Trophoblast cell (in vitro differentiated cells and primary cell): ENCODE results near the gene TEX14.

ENCODE experiments used
- DNase-seq, 2 donors: peaks; one replicate each; pipeline ENCODE4 v3.0.0-alpha.2; 2016
- H2AFZ ChIP-seq: 2 replicates; pipeline ENCODE4 v1.6.1; 2013; ENCODE audit warnings: low read length, moderate library complexity, mild to moderate bottlenecking; ENCODE audit not compliant: insufficient read depth, poor library complexity
- H2AK5ac ChIP-seq: 2 replicates; pipeline ENCODE4 v1.6.1; 2013; ENCODE audit warnings: mild to moderate bottlenecking, low read length
- H2BK120ac ChIP-seq: 2 replicates; pipeline ENCODE4 v1.6.1; 2013; ENCODE audit warnings: low read length, mild to moderate bottlenecking, moderate library complexity; ENCODE audit not compliant: insufficient read depth, poor library complexity
- H2BK12ac ChIP-seq: 2 replicates; pipeline ENCODE4 v1.6.1; 2013; ENCODE audit warnings: mild to moderate bottlenecking, low read length, moderate library complexity
- H2BK5ac ChIP-seq: 2 replicates; pipeline ENCODE4 v1.6.1; 2013; ENCODE audit warnings: low read length, low read depth, moderate library complexity, mild to moderate bottlenecking; ENCODE audit not compliant: poor library complexity
- H3K14ac ChIP-seq: 2 replicates; pipeline ENCODE4 v1.6.1; 2013; ENCODE audit warnings: mild to moderate bottlenecking, low read length
- H3K18ac ChIP-seq: 2 replicates; pipeline ENCODE4 v1.6.1; 2013; ENCODE audit warnings: mild to moderate bottlenecking, low read length
- H3K23ac ChIP-seq: 2 replicates; pipeline ENCODE4 v1.6.1; 2013; ENCODE audit warnings: low read length
- H3K27ac ChIP-seq: 2 replicates; pipeline ENCODE4 v1.5.1; 2013; ENCODE audit warnings: low read depth, mild to moderate bottlenecking, inconsistent platforms, low read length, moderate library complexity
- H3K27me3 ChIP-seq: 2 replicates; pipeline ENCODE4 v1.6.1; 2013; ENCODE audit warnings: inconsistent platforms, mild to moderate bottlenecking, low read length, moderate library complexity; ENCODE audit not compliant: insufficient read depth
- H3K36me3 ChIP-seq, 2 experiments: 1 replicate in 1 of 2; 2 replicates in 1 of 2; pipeline ENCODE4 v1.6.1; 2013; ENCODE audit warnings: low read length in 2 of 2, mild to moderate bottlenecking in 2 of 2, moderate library complexity in 1 of 2; ENCODE audit not compliant: insufficient read depth in 2 of 2, control insufficient read depth in 1 of 2
- H3K4ac ChIP-seq: 2 replicates; pipeline ENCODE4 v1.6.1; 2013; ENCODE audit warnings: low read depth, mild to moderate bottlenecking, low read length, moderate library complexity
- H3K4me1 ChIP-seq, 2 experiments: 1 replicate in 1 of 2; 2 replicates in 1 of 2; pipeline ENCODE4 v1.6.1; 2013; ENCODE audit warnings: low read length in 2 of 2, mild to moderate bottlenecking in 2 of 2, moderate library complexity in 1 of 2; ENCODE audit not compliant: insufficient read depth in 2 of 2, control insufficient read depth in 1 of 2
- H3K4me2 ChIP-seq: 2 replicates; pipeline ENCODE4 v1.6.1; 2013; ENCODE audit warnings: inconsistent platforms, mild to moderate bottlenecking, low read length, moderate library complexity
- H3K4me3 ChIP-seq: 2 replicates; pipeline ENCODE4 v1.5.1; 2013; ENCODE audit warnings: mild to moderate bottlenecking, low read depth, low read length, inconsistent platforms
- H3K79me1 ChIP-seq: one replicate; pipeline ENCODE4 v1.6.1; 2013; ENCODE audit warnings: low read length
- H3K79me2 ChIP-seq: 2 replicates; pipeline ENCODE4 v1.6.1; 2013; ENCODE audit warnings: low read length, mild to moderate bottlenecking; ENCODE audit not compliant: control insufficient read depth, insufficient read depth, poor library complexity
- H3K9ac ChIP-seq: 2 replicates; pipeline ENCODE4 v1.6.1; 2013; ENCODE audit warnings: mild to moderate bottlenecking, low read length
- H3K9me3 ChIP-seq: 2 replicates; pipeline ENCODE4 v1.6.1; 2013; ENCODE audit warnings: low read depth, mild to moderate bottlenecking, control low read depth, inconsistent platforms, low read length; ENCODE audit not compliant: insufficient read depth
- H4K12ac ChIP-seq: 2 replicates; pipeline ENCODE4 v1.6.1; 2013; ENCODE audit warnings: low read depth, mild to moderate bottlenecking, low read length, moderate library complexity
- H4K8ac ChIP-seq: 2 replicates; pipeline ENCODE4 v1.6.1; 2013; ENCODE audit warnings: low read depth, mild to moderate bottlenecking, low read length, moderate library complexity
- H4K91ac ChIP-seq: one replicate; pipeline ENCODE4 v1.6.1; 2013; ENCODE audit warnings: low read depth, mild to moderate bottlenecking, low read length, moderate library complexity
- WGBS: extraction: QIAGEN DNeasy Blood & Tissue Kit; methylation state at CpG from one replicate; pipeline ENCODE4 v1.1.7; 2013; ENCODE audit warnings: missing lambda C conversion rate; ENCODE audit not compliant: insufficient read length, insufficient coverage; ENCODE audit errors: extremely low coverage; 5-methylcytosine and 5-hydroxymethylcytosine counted together

The TEX14 gene

GRCh38 chr17:58605470-58605869 lies 86.4 kb downstream of the TEX14 start:
- no peak for DNase-seq
- Histone ChIP-seq H2AK5ac (no peak overlapping the region), H3K4me2 (no peak overlapping the region), H3K14ac (no peak overlapping the region), H3K18ac (no peak overlapping the region), H4K91ac (no peak overlapping the region), H3K23ac (no peak overlapping the region), H3K36me3 (no peaks in the 10 kb centered on the region), H4K12ac (no peak overlapping the region), H3K4me3 (no peak overlapping the region), H2BK120ac (no peak overlapping the region), H3K9ac (no peak overlapping the region), H3K27me3 (no peaks in the 10 kb centered on the region), H3K27ac (no peak overlapping the region), H3K79me2 (no peaks in the 10 kb centered on the region), H2BK5ac (no peak overlapping the region), H3K9me3 (no peaks in the 10 kb centered on the region), H2BK12ac (no peak overlapping the region), H3K79me1 (no peaks in the 10 kb centered on the region), H2AFZ (no peak overlapping the region), H3K4ac (no peak overlapping the region), H4K8ac (no peak overlapping the region), H3K4me1 (no peaks in the 10 kb centered on the region)
- no CpG with 5 or more reads among the region's 1 CpG for WGBS

- no peak overlapping the region for H3K14ac ChIP-seq
- H4K12ac ChIP-seq: no peak overlapping the region
- no peak overlapping the region for H4K91ac ChIP-seq
- no peak overlapping the region for H2AFZ ChIP-seq
- H2BK12ac ChIP-seq: no peak overlapping the region
- no peak overlapping the region for H3K27ac ChIP-seq
- no peak overlapping the region for H3K9ac ChIP-seq
- no peaks in the 10 kb centered on the region for H3K79me1 ChIP-seq
- no peak overlapping the region for H2BK5ac ChIP-seq
- H4K8ac ChIP-seq: no peak overlapping the region
- H3K23ac ChIP-seq: no peak overlapping the region
- H2AK5ac ChIP-seq: no peak overlapping the region
- no peaks in the 10 kb centered on the region for H3K4me1 ChIP-seq
- no peak overlapping the region for H3K4ac ChIP-seq
- no peaks in the 10 kb centered on the region for H3K9me3 ChIP-seq
- no peak overlapping the region for H3K4me2 ChIP-seq
- no peaks in the 10 kb centered on the region for H3K36me3 ChIP-seq
- no peak for DNase-seq
- H2BK120ac ChIP-seq: no peak overlapping the region
- H3K18ac ChIP-seq: no peak overlapping the region
- no peaks in the 10 kb centered on the region for H3K79me2 ChIP-seq
- H3K27me3 ChIP-seq: no peaks in the 10 kb centered on the region
- H3K4me3 ChIP-seq: no peak overlapping the region
Measured at GRCh38 chr17:58601976-58602375, 89.9 kb downstream of the TEX14 start.

- Histone ChIP-seq H3K14ac (no peak overlapping the region), H3K79me1 (no peaks in the 10 kb centered on the region), H3K4me1 (no peaks in the 10 kb centered on the region), H3K27me3 (no peaks in the 10 kb centered on the region), H3K18ac (no peak overlapping the region), H2AK5ac (no peak overlapping the region), H2BK5ac (no peak overlapping the region), H4K8ac (no peak overlapping the region), H3K4me3 (no peak overlapping the region), H3K79me2 (no peaks in the 10 kb centered on the region), H3K9ac (no peak overlapping the region), H3K4me2 (no peak overlapping the region), H2BK12ac (no peak overlapping the region), H4K91ac (no peak overlapping the region), H4K12ac (no peak overlapping the region), H3K27ac (no peak overlapping the region), H3K36me3 (no peaks in the 10 kb centered on the region), H3K23ac (no peak overlapping the region), H3K4ac (no peak overlapping the region), H2AFZ (no peak overlapping the region), H3K9me3 (no peaks in the 10 kb centered on the region), H2BK120ac (no peak overlapping the region)
- no peak for DNase-seq
- no CpG with 5 or more reads among the region's 3 CpGs for whole genome bisulfite sequencing
Measured at GRCh38 chr17:58597371-58597770, 94.5 kb downstream of the TEX14 start.

GRCh38 chr17:58595194-58595792 lies 96.6 kb downstream of the TEX14 start:
- Histone ChIP-seq H2BK120ac (no peak overlapping the region), H3K4ac (no peak overlapping the region), H3K4me2 (no peak overlapping the region), H3K23ac (no peak overlapping the region), H3K79me1 (no peaks in the 10 kb centered on the region), H4K8ac (no peak overlapping the region), H3K9me3 (no peaks in the 10 kb centered on the region), H3K9ac (no peak overlapping the region), H3K18ac (no peak overlapping the region), H2AK5ac (no peak overlapping the region), H2AFZ (no peak overlapping the region), H3K27me3 (no peaks in the 10 kb centered on the region), H3K79me2 (no peaks in the 10 kb centered on the region), H2BK5ac (no peak overlapping the region), H4K91ac (no peak overlapping the region), H3K4me3 (no peak overlapping the region), H3K4me1 (no peaks in the 10 kb centered on the region), H3K27ac (no peak overlapping the region), H4K12ac (no peak overlapping the region), H3K14ac (no peak overlapping the region), H2BK12ac (no peak overlapping the region), H3K36me3 (no peaks in the 10 kb centered on the region)
- DNase-seq: peak in 1 of 2 donors; percentile 26
- no CpG with 5 or more reads among the region's 5 CpGs for WGBS
